Body of pancreas (tissue), 4 donors: ENCODE data around the gene TAF6. TPM values are rescaled to one million over a fixed set of nuclear protein-coding genes. Genes with fewer than 3 reads are reported as not detected.

ENCODE experiments used
- ATAC-seq: fragments of 150-250 bp; one replicate; pipeline ENCODE4 v1.9.1; 2016
- DNase-seq, 4 donors: peaks; one replicate each; pipeline ENCODE4 v3.0.0-alpha.2; 2019
- H3K27ac ChIP-seq, 4 donors: fragments of 200-600 bp; sonication (generic); 1 replicate in 3 of 4; 2 replicates in 1 of 4; pipeline versions ENCODE4 v1.5.1 to v1.6.1; 2016 to 2019; ENCODE audit warnings: mild to moderate bottlenecking in 1 of 4, mixed read lengths in 1 of 4, moderate library complexity in 1 of 4
- H3K27me3 ChIP-seq, 2 donors: fragments of 200-600 bp; sonication (generic); one replicate each; pipeline ENCODE4 v1.6.0; 2016; ENCODE audit warnings: mild to moderate bottlenecking in 1 of 2
- H3K36me3 ChIP-seq, 2 donors: fragments of 200-600 bp; sonication (generic); replicated peaks in 1 of 2; 2 replicates each; pipeline ENCODE4 v1.5.1; 2016; ENCODE audit warnings: low read depth in 2 of 2; ENCODE audit not compliant: insufficient read depth in 1 of 2
- H3K4me1 ChIP-seq: fragments of 200-600 bp; sonication (generic); one replicate; pipeline ENCODE4 v1.6.0; 2016
- H3K4me3 ChIP-seq, 2 donors: fragments of 200-600 bp; sonication (generic); 1 replicate in 1 of 2; 2 replicates in 1 of 2; pipeline ENCODE4 v1.5.1; 2016 to 2019
- H3K9me3 ChIP-seq, 3 donors: fragments of 200-600 bp; sonication (generic); 1 replicate in 2 of 3; 2 replicates in 1 of 3; pipeline ENCODE4 v1.5.1; 2016
- POLR2A ChIP-seq, 3 donors: fragments of 450-650 bp; IDR thresholded peaks; one replicate each; pipeline ENCODE4 v1.6.1; 2016; ENCODE audit warnings: antibody characterized with exemption in 3 of 3, mild to moderate bottlenecking in 2 of 3
- WGBS, 2 donors: methylation state at CpG; one replicate each; pipeline ENCODE4 v1.1.5; 2017; 5-methylcytosine and 5-hydroxymethylcytosine counted together
- intact Hi-C: fragments of 100-400 bp; cut with DNase I; formaldehyde crosslinking; loops from one replicate; pipeline ENCODE4 v1.15.1; 2023
- total RNA-seq, 2 donors: library from RNA; depleted of rRNA; stranded (reverse); fragments of >200 nt; gene quantifications; one replicate each; pipeline ENCODE4 v1.1.0, GENCODE V29; 2016
- TF ChIP-seq, protein P1 (sequence below), 7 experiments: fragments of 450-650 bp in 4 of 7; fragments of 200-600 bp in 3 of 7; sonication (generic) in 3 of 7; IDR thresholded peaks; one replicate each; pipeline ENCODE4 v1.5.1; 2016 to 2019; ENCODE audit warnings: antibody characterized with exemption in 7 of 7

The TAF6 gene
- total RNA-seq, 2 donors from 2014 or later, result 30.4 to 51.7 TPM

- no peaks in the 10 kb centered on the region for H3K36me3 ChIP-seq
- no peaks in the 10 kb centered on the region for H3K9me3 ChIP-seq
- TF ChIP-seq POLR2A (IDR thresholded peaks at IDR 0.05), result no peak
- 25 to 60% methylated on average over 13 of the region's 13 CpGs for WGBS, 2 donors
- no peak for ATAC-seq
- intact Hi-C loops, result no loop called here
- no peak for DNase-seq
- H3K4me1 ChIP-seq, result peaks cover 37% of the 10 kb centered on the region
- H3K27me3 ChIP-seq, result no peaks in the 10 kb centered on the region
- no peak overlapping the region for H3K27ac ChIP-seq
- H3K4me3 ChIP-seq, result no peak overlapping the region
Measured at GRCh38 chr7:100122067-100122466, 2.9 kb upstream of the TAF6 start.

GRCh38 chr7:100120733-100121036 lies 1.5 kb upstream of the TAF6 start:
- Histone ChIP-seq H3K36me3 (no peaks in the 10 kb centered on the region), H3K27me3 (no peaks in the 10 kb centered on the region), H3K9me3 (no peaks in the 10 kb centered on the region), H3K4me1 (peaks cover 30% of the 10 kb centered on the region), H3K4me3 (no peak overlapping the region), H3K27ac (peak overlapping the region in 1 of 4 donors; percentile 85)
- DNase-seq, result no peak
- no peak for TF ChIP-seq POLR2A (IDR thresholded peaks at IDR 0.05)
- TF ChIP-seq, protein P1, sequence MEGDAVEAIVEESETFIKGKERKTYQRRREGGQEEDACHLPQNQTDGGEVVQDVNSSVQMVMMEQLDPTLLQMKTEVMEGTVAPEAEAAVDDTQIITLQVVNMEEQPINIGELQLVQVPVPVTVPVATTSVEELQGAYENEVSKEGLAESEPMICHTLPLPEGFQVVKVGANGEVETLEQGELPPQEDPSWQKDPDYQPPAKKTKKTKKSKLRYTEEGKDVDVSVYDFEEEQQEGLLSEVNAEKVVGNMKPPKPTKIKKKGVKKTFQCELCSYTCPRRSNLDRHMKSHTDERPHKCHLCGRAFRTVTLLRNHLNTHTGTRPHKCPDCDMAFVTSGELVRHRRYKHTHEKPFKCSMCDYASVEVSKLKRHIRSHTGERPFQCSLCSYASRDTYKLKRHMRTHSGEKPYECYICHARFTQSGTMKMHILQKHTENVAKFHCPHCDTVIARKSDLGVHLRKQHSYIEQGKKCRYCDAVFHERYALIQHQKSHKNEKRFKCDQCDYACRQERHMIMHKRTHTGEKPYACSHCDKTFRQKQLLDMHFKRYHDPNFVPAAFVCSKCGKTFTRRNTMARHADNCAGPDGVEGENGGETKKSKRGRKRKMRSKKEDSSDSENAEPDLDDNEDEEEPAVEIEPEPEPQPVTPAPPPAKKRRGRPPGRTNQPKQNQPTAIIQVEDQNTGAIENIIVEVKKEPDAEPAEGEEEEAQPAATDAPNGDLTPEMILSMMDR (IDR thresholded peaks at IDR 0.05), result no peak
- no peak for ATAC-seq
- intact Hi-C loops, result no loop called here
- WGBS, 2 donors, result 29 to 50% methylated on average over 1 of the region's 1 CpG

DNA sequence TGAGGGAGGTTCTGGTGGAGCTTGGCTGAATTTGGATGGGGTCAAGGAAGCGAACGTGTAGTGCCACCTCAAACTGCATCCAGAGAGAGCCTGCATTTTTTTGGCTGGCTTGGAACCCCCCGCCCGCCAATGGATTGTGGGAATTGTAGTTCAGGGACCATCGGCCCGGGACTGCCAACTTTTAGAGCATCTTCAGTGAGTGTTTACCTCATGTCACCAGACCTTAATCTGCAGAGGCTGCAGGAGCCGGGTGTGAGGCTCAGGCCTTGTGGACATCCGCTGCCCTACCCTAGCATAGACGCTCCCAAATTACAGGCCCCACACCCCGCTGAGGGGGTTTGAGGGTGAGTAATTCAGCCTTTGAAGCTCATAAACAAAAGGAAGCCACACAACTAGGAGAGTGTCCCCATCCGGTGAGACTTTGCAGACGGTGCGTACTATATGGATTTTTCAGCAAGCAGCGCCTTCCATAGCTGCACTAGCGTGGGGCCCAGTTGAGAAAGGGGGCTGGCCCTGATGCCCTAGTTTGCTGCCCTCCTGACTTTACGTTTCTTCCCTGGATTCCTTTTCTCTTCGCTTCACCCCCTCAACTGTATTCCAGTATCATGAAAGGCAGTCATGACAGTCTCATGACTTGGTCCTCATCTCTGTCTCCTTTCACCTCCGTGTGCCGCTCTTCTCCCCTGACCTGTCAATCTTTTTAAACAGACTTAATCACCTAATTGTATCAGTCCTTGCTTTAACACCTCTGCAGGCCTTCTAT lies 993 bp upstream of the TAF6 start:
- no peaks in the 10 kb centered on the region for H3K9me3 ChIP-seq
- peaks cover 24% of the 10 kb centered on the region for H3K4me1 ChIP-seq
- 33 to 64% methylated on average over 13 to 19 of the region's 19 CpGs for WGBS, 2 donors
- peak; percentile 39 to 55 (median 46) for DNase-seq
- H3K4me3 ChIP-seq, result peak overlapping the region; percentile 9 to 19
- TF ChIP-seq, protein P1 (IDR thresholded peaks at IDR 0.05), result no peak
- no peak for TF ChIP-seq POLR2A (IDR thresholded peaks at IDR 0.05)
- ATAC-seq, result peak; percentile 16
- intact Hi-C loops, result no loop called here
- no peaks in the 10 kb centered on the region for H3K36me3 ChIP-seq
- no peaks in the 10 kb centered on the region for H3K27me3 ChIP-seq
- peak overlapping the region in 3 of 4 donors; percentile 85 to 92 (median 89) for H3K27ac ChIP-seq

DNA sequence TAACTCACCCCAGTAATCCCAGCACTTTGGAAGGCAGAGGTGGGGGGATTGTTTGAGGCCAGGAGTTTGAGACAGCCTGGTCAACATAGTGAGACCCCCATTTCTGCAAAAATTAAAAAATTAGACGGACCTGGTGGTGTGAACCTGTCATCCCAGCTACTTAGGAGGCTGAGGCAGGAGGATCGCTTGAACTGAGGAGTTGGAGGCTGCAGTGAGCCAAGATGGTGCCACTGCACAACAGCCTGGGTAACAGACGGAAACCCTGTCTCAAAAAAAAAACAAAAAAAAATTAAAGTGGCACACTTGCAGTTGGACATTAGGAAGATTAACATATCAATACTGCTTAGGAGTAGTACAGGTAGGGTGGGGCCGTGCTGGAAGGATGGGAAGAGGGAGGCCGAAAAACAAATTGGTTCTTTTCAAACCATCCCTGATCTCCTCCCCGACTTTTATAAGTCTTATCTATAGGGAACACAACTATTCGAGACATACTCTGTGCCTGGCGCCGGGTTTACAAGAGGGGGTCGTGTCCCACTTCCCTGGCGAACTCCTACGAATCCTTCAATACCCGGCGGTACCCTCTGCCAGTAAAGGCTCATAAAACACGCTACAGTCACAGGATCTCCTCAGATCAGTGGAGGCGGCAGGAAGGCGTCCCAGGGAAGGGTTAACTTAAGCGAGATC lies 628 bp downstream of the TAF6 start:
- peak overlapping the region; percentile 79 to 92 (median 87) for H3K27ac ChIP-seq
- DNase-seq, result no peak
- H3K4me1 ChIP-seq, result peaks cover 19% of the 10 kb centered on the region
- H3K27me3 ChIP-seq, result no peaks in the 10 kb centered on the region
- peaks cover 0 to under 1% of the 10 kb centered on the region in 2 donors for H3K36me3 ChIP-seq
- no peaks in the 10 kb centered on the region for H3K9me3 ChIP-seq
- TF ChIP-seq, protein P1 (IDR thresholded peaks at IDR 0.05), result no peak
- no peak for TF ChIP-seq POLR2A (IDR thresholded peaks at IDR 0.05)
- 17 to 28% methylated on average over 10 to 18 of the region's 18 CpGs for WGBS, 2 donors
- intact Hi-C loops, result no loop called here
- peak overlapping the region; percentile 65 to 73 for H3K4me3 ChIP-seq
- no peak for ATAC-seq

- Histone ChIP-seq H3K9me3 (no peaks in the 10 kb centered on the region), H3K4me1 (peaks cover 12% of the 10 kb centered on the region), H3K4me3 (no peak overlapping the region), H3K27ac (no peak overlapping the region), H3K36me3 (peaks cover 3% of the 10 kb centered on the region in 2 donors), H3K27me3 (no peaks in the 10 kb centered on the region)
- intact Hi-C loops, result no loop called here
- WGBS, 2 donors, result 83 to 86% methylated on average over 7 of the region's 7 CpGs
- ATAC-seq, result no peak
- DNase-seq, result no peak
- TF ChIP-seq, protein P1 (IDR thresholded peaks at IDR 0.05), result no peak
- no peak for TF ChIP-seq POLR2A (IDR thresholded peaks at IDR 0.05)
Measured at GRCh38 chr7:100115026-100115425, 4.1 kb downstream of the TAF6 start.
